Dendritic cell treated with granulocyte-macrophage colony-stimulating factor and Interleukin-4, amounts not matched to agents 40 ng/mL and 50 ng/mL, for 4 days (primary cell): Measurements from ENCODE around the gene MAD1L1.

ENCODE experiments used
- H3K27ac Mint-ChIP-seq: one replicate; pipeline ENCODE4 v1.8.0; 2022; ENCODE audit warnings: mild to moderate bottlenecking, mixed read lengths
- H3K27me3 Mint-ChIP-seq: one replicate; pipeline ENCODE4 v1.8.0; 2022; ENCODE audit warnings: mild to moderate bottlenecking, mixed read lengths
- H3K36me3 Mint-ChIP-seq: one replicate; pipeline ENCODE4 v1.8.0; 2022; ENCODE audit warnings: low read depth, mixed read lengths
- H3K4me1 Mint-ChIP-seq: one replicate; pipeline ENCODE4 v1.8.0; 2022; ENCODE audit warnings: low read depth, mixed read lengths
- H3K4me3 Mint-ChIP-seq: one replicate; pipeline ENCODE4 v1.8.0; 2022; ENCODE audit warnings: mild to moderate bottlenecking, moderate library complexity, mixed read lengths
- H3K9me3 Mint-ChIP-seq: one replicate; pipeline ENCODE4 v1.8.0; 2022; ENCODE audit warnings: mixed read lengths
- intact Hi-C: fragments of 100-400 bp; cut with micrococcal nuclease; formaldehyde crosslinking; loops from one replicate; pipeline ENCODE4 v1.15.0; 2022

Gene MAD1L1

DNA sequence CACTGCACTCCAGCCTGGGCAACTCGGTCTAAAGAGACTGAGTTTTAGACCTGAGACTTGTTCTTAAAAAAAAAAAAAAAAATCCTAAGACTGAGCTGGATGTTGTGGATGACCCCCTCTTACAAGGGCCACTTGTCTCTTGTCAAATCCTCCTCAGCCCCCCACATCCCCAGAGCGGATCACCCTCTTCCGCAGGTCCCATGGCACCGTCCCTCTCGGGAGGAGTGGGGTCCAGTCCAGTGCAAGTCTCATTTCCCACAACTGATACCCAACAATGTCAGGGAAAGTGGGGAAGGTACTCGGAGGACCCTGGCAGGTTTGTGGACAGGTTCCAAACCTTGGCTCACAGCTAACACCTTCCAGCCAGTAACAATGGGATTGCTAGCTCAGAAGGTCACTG, 462.4 kb downstream of the MAD1L1 start:
- Mint-ChIP-seq H3K27me3 (peaks cover 10% of the 10 kb centered on the region), H3K4me3 (no peak overlapping the region), H3K36me3 (no peaks in the 10 kb centered on the region), H3K4me1 (no peaks in the 10 kb centered on the region), H3K9me3 (peaks cover 4% of the 10 kb centered on the region), H3K27ac (no peak overlapping the region)
- intact Hi-C loops = no loop called here

DNA sequence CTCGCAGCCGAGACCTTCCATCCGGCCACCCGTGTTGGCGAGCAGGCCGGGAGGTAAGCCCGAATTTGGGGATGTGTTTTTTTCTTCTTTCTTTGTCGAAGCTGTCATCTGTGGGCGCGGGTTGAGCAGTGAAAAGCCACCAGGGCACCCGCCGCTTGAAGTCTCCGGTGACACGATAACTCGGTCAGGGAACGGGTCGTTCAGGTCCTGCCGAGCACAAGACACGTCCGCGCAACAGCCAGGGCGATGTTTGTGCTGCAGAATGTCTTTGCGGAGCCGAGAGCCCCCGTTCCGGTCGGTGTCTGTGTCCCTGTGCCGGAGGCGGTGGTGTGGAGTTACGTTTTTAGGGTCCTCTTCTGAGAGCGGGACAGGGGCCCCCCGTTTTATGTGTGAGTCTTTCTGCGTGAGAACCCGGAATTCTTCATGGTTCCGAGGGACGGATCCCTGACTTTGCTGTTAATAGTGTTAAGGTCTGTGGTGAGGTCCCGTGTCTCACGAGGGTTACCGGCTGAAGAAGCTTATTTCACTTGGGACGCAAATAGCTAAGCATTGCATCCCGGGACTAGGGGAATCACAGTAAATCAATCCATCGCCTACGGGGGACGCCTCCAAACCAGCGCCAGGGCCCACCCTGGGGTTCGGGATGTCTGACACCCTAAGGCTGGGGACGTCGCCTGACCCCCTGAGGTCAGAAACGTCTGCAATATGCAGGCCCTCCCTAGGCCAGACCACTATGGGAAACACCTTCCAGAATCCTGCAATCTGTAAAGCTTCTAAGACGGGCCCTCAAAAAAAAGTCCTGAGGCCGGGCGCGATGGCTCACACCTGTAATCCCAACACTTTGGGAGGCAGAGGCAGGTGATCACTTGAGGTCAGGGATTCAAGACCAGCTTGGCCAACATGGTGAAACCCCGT, 463.2 kb downstream of the MAD1L1 start:
- Mint-ChIP-seq H3K27ac (no peak overlapping the region), H3K27me3 (peaks cover 8% of the 10 kb centered on the region), H3K4me3 (no peak overlapping the region), H3K36me3 (no peaks in the 10 kb centered on the region), H3K4me1 (no peaks in the 10 kb centered on the region), H3K9me3 (no peaks in the 10 kb centered on the region)
- intact Hi-C loops = no loop called here

DNA sequence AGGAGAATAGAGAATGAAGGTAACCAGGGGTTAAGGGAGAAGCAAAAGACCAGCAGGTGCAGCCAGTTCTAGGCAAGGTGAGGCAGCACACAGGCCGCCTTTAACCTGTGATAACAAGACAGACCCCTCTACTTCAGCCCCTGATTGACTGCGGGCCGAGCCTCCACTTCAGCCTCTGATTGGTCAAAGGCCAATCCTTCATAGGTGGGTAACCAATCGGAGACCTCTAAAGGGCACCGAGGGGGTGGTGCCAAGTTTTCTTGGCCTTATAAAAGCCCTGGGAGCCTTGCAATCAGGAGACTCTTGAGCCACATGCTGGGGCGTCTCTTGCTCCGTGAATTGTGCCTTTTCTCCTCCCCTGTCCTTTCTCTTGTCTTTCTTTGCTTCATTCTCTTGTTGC, 463.9 kb downstream of the MAD1L1 start:
- H3K36me3 Mint-ChIP-seq = no peaks in the 10 kb centered on the region
- no peaks in the 10 kb centered on the region for H3K4me1 Mint-ChIP-seq
- H3K27ac Mint-ChIP-seq = no peak overlapping the region
- no peak overlapping the region for H3K4me3 Mint-ChIP-seq
- H3K9me3 Mint-ChIP-seq = no peaks in the 10 kb centered on the region
- peaks cover 6% of the 10 kb centered on the region for H3K27me3 Mint-ChIP-seq
- intact Hi-C loops = no loop called here

DNA sequence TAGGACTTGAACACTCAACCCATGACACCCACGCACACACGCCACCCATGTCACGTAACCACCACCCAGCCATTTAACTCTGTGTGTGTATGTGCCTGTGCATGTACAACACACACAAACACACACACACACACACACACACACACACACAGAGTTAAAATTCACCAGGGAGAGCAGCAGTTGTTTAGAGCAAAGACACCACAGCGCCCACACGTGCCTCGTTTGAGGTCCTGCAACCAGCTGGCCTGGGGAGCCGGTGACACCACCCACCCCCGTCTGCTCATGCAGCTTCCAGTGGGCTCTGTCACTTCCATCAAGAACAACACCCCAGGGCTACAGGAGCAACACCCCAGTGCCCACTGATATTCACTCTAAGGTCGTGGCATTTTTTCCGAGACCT, 465.2 kb downstream of the MAD1L1 start:
- H3K27ac Mint-ChIP-seq = no peak overlapping the region
- H3K36me3 Mint-ChIP-seq = no peaks in the 10 kb centered on the region
- no peak overlapping the region for H3K4me3 Mint-ChIP-seq
- peaks cover 5% of the 10 kb centered on the region for H3K27me3 Mint-ChIP-seq
- no peaks in the 10 kb centered on the region for H3K9me3 Mint-ChIP-seq
- no peaks in the 10 kb centered on the region for H3K4me1 Mint-ChIP-seq
- intact Hi-C loops = no loop called here
